PC-9 (cell line): ENCODE data around the gene VBP1.

Source experiments
- EZH2 ChIP-seq: fragments of 200-600 bp; sonication (generic); IDR thresholded peaks from 2 replicates; pipeline ENCODE4 v1.8.0; 2017; ENCODE audit warnings: antibody characterized with exemption, low read depth
- TF ChIP-seq, protein P1 (sequence below): fragments of 200-600 bp; sonication (generic); conservative IDR thresholded peaks from 2 replicates; pipeline ENCODE4 v1.6.1; 2017; ENCODE audit warnings: mixed run types, antibody characterized with exemption, mild to moderate bottlenecking, moderate library complexity

DNA sequence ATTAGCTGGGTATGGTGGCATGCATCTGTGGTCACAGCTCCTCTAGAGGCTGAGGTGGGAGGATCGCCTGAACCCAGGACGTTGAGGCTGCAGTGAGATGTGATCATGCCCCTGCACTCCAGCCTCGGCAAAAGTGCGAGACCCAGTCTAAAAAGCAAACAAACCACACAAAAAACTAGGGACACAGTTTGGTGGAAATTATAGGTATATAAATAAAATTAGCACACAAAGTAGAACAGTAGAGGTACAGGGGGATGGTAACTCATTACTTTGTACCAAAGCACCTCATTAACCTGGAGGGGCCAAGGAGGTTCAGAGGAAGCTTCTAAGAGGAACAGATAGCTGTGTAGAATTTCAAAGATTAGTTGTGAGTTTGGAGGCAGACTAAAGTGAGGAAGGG lies 5.1 kb downstream of the VBP1 start:
- TF ChIP-seq, protein P1, sequence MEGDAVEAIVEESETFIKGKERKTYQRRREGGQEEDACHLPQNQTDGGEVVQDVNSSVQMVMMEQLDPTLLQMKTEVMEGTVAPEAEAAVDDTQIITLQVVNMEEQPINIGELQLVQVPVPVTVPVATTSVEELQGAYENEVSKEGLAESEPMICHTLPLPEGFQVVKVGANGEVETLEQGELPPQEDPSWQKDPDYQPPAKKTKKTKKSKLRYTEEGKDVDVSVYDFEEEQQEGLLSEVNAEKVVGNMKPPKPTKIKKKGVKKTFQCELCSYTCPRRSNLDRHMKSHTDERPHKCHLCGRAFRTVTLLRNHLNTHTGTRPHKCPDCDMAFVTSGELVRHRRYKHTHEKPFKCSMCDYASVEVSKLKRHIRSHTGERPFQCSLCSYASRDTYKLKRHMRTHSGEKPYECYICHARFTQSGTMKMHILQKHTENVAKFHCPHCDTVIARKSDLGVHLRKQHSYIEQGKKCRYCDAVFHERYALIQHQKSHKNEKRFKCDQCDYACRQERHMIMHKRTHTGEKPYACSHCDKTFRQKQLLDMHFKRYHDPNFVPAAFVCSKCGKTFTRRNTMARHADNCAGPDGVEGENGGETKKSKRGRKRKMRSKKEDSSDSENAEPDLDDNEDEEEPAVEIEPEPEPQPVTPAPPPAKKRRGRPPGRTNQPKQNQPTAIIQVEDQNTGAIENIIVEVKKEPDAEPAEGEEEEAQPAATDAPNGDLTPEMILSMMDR = no peak
- TF ChIP-seq EZH2 = no peak
